GM12892 (cell line): ENCODE results near the gene FBXL17.

Experiments used
- POLR2A ChIP-seq: IDR thresholded peaks from 2 replicates; pipeline ENCODE4 v1.6.1; 2011; ENCODE audit warnings: low read depth, low read length, control low read depth
- POLR2AphosphoS5 ChIP-seq: IDR thresholded peaks from 2 replicates; pipeline ENCODE4 v1.6.1; 2011; ENCODE audit warnings: low read depth, low read length, control low read depth

DNA sequence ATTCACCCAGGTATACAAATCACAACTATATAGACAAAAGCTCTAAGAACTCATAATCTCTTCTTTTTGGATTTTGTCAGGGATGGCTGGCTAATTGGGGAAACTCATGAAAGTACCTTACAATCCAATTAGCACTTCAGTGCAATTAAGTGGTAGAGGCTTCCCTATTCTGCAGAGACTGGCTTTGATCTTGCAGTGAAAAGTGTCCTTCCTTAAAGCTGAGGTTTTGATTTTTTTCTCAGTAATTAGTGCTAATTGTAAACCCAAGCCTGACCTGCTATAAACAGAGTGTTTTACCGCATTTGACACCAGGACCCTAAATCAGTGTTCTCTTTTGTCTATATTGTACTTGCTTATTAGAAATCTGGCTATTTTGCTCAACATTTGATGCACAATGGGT is 417.2 kb downstream of the FBXL17 start:
- TF ChIP-seq POLR2AphosphoS5 (no peak), POLR2A (no peak)
